Measurements from ENCODE around the gene FOXO3.
"Not testable (repeated sequence)": the region's sequence is repeated elsewhere in the genome, so short reads cannot be mapped to it uniquely, and the experiment has no call there.

FOXO3 gene

GRCh38 chr6:108556250-108556649 is 4.5 kb upstream of the FOXO3 start:
- no peak for DNase-seq (ENCODE audit: low read depth in 2 of 2)
- TF ChIP-seq, protein P1, sequence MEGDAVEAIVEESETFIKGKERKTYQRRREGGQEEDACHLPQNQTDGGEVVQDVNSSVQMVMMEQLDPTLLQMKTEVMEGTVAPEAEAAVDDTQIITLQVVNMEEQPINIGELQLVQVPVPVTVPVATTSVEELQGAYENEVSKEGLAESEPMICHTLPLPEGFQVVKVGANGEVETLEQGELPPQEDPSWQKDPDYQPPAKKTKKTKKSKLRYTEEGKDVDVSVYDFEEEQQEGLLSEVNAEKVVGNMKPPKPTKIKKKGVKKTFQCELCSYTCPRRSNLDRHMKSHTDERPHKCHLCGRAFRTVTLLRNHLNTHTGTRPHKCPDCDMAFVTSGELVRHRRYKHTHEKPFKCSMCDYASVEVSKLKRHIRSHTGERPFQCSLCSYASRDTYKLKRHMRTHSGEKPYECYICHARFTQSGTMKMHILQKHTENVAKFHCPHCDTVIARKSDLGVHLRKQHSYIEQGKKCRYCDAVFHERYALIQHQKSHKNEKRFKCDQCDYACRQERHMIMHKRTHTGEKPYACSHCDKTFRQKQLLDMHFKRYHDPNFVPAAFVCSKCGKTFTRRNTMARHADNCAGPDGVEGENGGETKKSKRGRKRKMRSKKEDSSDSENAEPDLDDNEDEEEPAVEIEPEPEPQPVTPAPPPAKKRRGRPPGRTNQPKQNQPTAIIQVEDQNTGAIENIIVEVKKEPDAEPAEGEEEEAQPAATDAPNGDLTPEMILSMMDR (IDR thresholded peaks at IDR 0.05; ENCODE audit: low read depth, low read length), result no peak
- H3K4me3 ChIP-seq (replicated peaks in 1 of 2; ENCODE audit: low read depth in 2 of 2, low read length in 2 of 2), result no peak overlapping the region

DNA sequence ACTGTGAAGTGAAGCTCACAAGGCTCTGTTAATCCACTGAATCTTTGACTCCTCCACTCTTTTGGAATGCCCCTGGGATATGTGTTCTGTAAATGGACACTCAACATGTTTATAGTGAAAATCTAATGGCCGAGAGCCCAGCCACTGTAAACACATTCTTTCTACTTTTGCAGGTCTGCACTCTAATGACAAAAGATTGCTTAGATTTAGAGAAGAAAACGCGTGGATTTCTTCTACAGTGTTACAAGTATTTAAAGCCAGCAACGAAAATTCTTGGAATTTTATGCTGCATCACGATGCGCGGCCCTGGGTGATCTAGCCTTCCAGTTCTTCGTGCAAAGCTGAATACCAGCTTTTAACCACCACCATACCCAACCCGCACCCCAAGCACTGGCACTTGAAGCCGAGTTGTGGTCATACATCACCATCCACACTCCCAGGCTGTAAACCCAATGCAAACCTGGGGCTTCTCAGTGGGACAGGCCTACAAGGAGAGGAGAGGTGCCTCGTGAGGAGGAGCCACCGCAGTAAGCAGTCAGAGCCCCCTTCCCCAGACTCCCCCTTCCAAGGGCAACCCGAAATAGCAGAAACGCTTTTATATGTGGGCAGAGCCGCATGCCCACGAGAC is 3.7 kb upstream of the FOXO3 start:
- DNase-seq (ENCODE audit: low read depth in 2 of 2), result no peak
- peak overlapping the region; percentile 86 to 90 for H3K4me3 ChIP-seq (replicated peaks in 1 of 2; ENCODE audit: low read depth in 2 of 2, low read length in 2 of 2)
- TF ChIP-seq, protein P1 (IDR thresholded peaks at IDR 0.05; ENCODE audit: low read depth, low read length), result no peak

- TF ChIP-seq, protein P1 (IDR thresholded peaks at IDR 0.05; ENCODE audit: low read depth, low read length), result no peak
- peak overlapping the region; percentile 86 to 90 for H3K4me3 ChIP-seq (replicated peaks in 1 of 2; ENCODE audit: low read depth in 2 of 2, low read length in 2 of 2)
- DNase-seq (ENCODE audit: low read depth in 2 of 2), result peak; percentile 55 to 81
Measured at GRCh38 chr6:108557494-108558371, 3.0 kb upstream of the FOXO3 start.

DNA sequence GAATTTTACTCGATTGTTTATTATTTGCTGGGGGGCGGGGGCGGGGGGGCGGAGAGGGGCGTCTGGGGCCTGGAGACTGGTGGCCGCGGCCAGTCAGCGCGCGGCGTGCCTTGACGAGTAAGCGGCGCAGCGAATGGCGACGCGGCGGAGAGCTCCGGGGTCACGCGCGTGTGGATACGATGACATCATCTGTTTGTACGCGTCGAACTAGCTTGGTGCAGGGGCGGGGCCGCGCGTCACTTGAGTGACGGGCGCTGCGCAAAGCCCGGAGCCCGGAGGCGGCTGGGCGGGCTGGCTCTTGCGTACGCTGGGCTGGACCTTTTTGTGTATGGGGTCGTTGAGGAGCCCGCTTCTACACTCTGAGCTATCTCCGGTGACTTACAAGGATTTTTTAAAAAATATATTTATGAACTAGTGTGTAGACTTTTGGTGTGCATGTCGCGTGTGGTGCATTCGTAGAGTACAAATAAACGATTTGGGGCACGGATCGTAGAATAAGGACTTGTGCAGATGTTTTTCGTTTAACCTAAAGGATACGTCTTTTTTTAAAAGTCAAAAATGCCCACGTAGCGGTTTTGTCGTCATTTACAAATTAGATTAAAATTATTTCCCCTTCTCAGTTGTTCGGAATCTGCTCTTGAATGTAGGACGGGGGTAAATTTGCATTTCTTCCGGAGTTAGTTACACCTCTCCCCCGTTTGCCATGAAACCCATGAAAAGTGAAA is 2.2 kb upstream of the FOXO3 start:
- TF ChIP-seq, protein P1 (IDR thresholded peaks at IDR 0.05; ENCODE audit: low read depth, low read length), result no peak
- peak overlapping the region; percentile 86 to 90 for H3K4me3 ChIP-seq (replicated peaks in 1 of 2; ENCODE audit: low read depth in 2 of 2, low read length in 2 of 2)
- DNase-seq (ENCODE audit: low read depth in 2 of 2), result peak; percentile 99 to 100

DNA sequence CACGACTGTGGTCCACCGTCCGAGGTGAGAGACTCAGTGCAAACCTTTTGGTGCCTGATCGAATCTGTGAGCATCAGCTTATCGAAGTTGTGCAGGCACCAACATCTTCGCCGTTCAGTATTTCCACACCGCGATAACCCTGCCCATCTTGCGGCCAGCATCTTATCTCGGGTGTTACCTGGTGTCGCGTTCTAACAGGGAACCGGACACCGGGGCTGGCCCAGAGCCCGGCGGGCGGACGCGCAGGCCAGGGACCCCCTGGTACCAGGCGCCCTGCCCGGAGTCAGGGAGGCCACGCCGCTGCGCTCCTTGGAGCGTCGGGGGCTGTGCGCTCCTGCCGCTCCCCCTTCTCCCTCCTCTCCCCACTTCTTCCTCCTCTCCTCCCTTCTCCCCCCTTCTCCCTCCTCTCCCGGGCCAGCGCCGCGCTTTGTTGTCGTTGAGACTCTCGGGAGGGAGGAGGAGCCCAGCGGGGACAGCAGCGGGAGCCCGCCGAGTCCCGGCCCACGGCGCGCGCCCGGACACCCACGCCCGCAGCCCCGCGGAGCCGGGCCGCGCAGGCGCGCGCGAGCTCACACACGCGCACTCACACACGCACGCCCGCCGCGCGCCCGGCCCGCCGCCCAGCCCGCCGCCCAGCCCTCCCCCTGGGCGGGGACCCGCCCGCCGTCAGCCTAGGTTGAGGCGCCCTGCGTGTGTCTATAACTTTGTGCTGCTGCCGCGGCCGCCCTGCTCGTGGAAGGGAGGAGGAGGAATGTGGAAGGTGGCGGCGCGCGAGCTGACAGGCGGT is 1.4 kb upstream of the FOXO3 start:
- TF ChIP-seq, protein P1 (IDR thresholded peaks at IDR 0.05; ENCODE audit: low read depth, low read length), result no peak
- DNase-seq (ENCODE audit: low read depth in 2 of 2), result peak; percentile 81 to 93
- peak overlapping the region; percentile 90 to 91 for H3K4me3 ChIP-seq (replicated peaks in 1 of 2; ENCODE audit: low read depth in 2 of 2, low read length in 2 of 2)

DNA sequence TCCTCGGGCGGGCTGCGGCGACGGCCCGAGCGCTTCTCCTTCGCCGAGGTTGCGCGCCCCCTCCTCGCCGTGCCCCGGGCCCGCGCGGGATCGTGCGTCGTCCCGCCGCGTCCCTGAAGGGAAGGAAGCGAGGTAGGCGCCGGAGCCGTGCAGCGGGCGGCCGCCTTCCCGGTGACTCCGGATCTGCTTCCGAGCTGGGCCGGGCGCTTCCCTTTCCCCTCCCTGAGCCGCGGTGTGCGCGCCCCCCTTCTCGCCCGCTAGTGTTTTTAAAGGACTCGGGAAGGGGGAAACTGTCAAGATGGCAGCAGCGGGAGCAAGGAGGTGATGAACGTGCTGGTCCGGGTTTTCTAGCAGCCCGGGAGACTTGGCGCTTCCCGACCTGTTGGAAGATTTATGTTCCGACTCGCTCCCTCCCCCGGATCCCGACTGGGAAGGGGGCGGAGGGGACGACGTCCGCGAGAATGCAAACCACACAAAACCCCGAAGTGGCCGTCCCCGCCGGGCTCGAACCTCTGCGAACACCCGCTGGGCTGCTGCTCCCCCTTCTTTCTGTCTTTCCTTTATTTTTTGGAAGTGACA is 744 bp upstream of the FOXO3 start:
- TF ChIP-seq, protein P1 (IDR thresholded peaks at IDR 0.05; ENCODE audit: low read depth, low read length), result no peak
- DNase-seq (ENCODE audit: low read depth in 2 of 2), result peak; percentile 68 to 73
- peak overlapping the region; percentile 90 to 91 for H3K4me3 ChIP-seq (replicated peaks in 1 of 2; ENCODE audit: low read depth in 2 of 2, low read length in 2 of 2)

GRCh38 chr6:108561309-108561647 is 561 bp downstream of the FOXO3 start:
- not testable (repeated sequence) for DNase-seq (ENCODE audit: low read depth in 2 of 2)
- peak overlapping the region; percentile 91 to 93 for H3K4me3 ChIP-seq (replicated peaks in 1 of 2; ENCODE audit: low read depth in 2 of 2, low read length in 2 of 2)

Measured in cardiac fibroblast (primary cell).